Left ventricle myocardium superior (tissue), 1 donor: Measurements from ENCODE around the gene AACS. TPM values are rescaled to one million over a fixed set of nuclear protein-coding genes. Genes with fewer than 3 reads are reported as not detected.
"Not testable (repeated sequence)": the region's sequence is repeated elsewhere in the genome, so short reads cannot be mapped to it uniquely, and the experiment has no call there.

Experiments used
- ATAC-seq: fragments of 200-7000 bp; cut with Tn5 transposase; one replicate; pipeline ENCODE4 v1.9.1; 2020; ENCODE audit warnings: mild to moderate bottlenecking, moderate library complexity
- DNase-seq: peaks from one replicate; pipeline ENCODE4 v3.0.0-alpha.2; 2020
- intact Hi-C: fragments of 100-400 bp; cut with micrococcal nuclease; formaldehyde crosslinking; loops from one replicate; pipeline ENCODE4 v1.11.0; 2022
- long read RNA-seq: library from polyadenylated mRNA; unstranded; transcript quantifications from one replicate; pipeline ENCODE4 v2.0.0, GENCODE V29; 2021
- total RNA-seq: library from RNA; stranded (reverse); fragmentation: NEBNext Ultra II Directional; extraction: Animal tissue kit (Norgen Biotek cat#: 25700); gene quantifications from one replicate; pipeline ENCODE4 v1.2.1, GENCODE V29; 2021
- donor health status: DM: no; HTN: yes; CAD: no; lungs with severe emphysema.

The AACS gene
- total RNA-seq, result 12.9 TPM
- long read RNA-seq, transcript AACS-201 (18 exons, 3,316 nt), result major isoform, 18 of 34 reads
- long read RNA-seq, partial matches to known transcripts, result 6 of 34 reads
- long read RNA-seq, other reads (novel, unspliced or antisense), result 10 of 34 reads

- DNase-seq, result peak; percentile 87
- ATAC-seq, result peak; percentile 96
- intact Hi-C loops, result no loop called here
These were observed at the start of gene AACS for GRCh38 chr12:125065021-125065918. Gene AACS (plus strand): TSS chr12:125065435. CDS start chr12:125065585, 150 bp downstream.

GRCh38 chr12:125015680-125016310, 49.4 kb upstream of the AACS start:
- DNase-seq (no peak), ATAC-seq (no peak)
- intact Hi-C loops, result no loop called here

GRCh38 chr12:125017801-125018200, 47.4 kb upstream of the AACS start:
- ATAC-seq (no peak), DNase-seq (no peak)
- intact Hi-C loops, result no loop called here

- no peak for ATAC-seq
- intact Hi-C loops, result no loop called here
- DNase-seq, result no peak
These were observed 46.9 kb upstream of the AACS start for GRCh38 chr12:125018356-125018755.

GRCh38 chr12:125021096-125021495, 44.1 kb upstream of the AACS start:
- intact Hi-C loops, result no loop called here
- DNase-seq (no peak), ATAC-seq (no peak)

- intact Hi-C loops, result no loop called here
- ATAC-seq, result no peak
These were observed 43.5 kb upstream of the AACS start for GRCh38 chr12:125021771-125022170.

GRCh38 chr12:125023065-125023464, 42.2 kb upstream of the AACS start:
- DNase-seq (no peak), ATAC-seq (no peak)
- intact Hi-C loops, result no loop called here

More at GRCh38 chr12:125021771-125022170, 43.5 kb upstream of the AACS start:
- DNase-seq, result no peak

GRCh38 chr12:125024949-125025563, 40.2 kb upstream of the AACS start:
- intact Hi-C loops, result no loop called here
- ATAC-seq (no peak), DNase-seq (no peak)

- intact Hi-C loops, result no loop called here
- ATAC-seq, result no peak
These were observed 39.5 kb upstream of the AACS start for GRCh38 chr12:125025606-125026235.

GRCh38 chr12:125028106-125028505, 37.1 kb upstream of the AACS start:
- ATAC-seq, result no peak
- intact Hi-C loops, result no loop called here

More at GRCh38 chr12:125025606-125026235, 39.5 kb upstream of the AACS start:
- no peak for DNase-seq

GRCh38 chr12:125029761-125030358, 35.4 kb upstream of the AACS start:
- intact Hi-C loops, result no loop called here

More at GRCh38 chr12:125028106-125028505, 37.1 kb upstream of the AACS start:
- DNase-seq, result no peak

GRCh38 chr12:125031471-125031870, 33.8 kb upstream of the AACS start:
- intact Hi-C loops, DNase-seq, ATAC-seq: not testable (repeated sequence)

More at GRCh38 chr12:125029761-125030358, 35.4 kb upstream of the AACS start:
- ATAC-seq, result no peak
- no peak for DNase-seq

GRCh38 chr12:125032466-125033152, 32.6 kb upstream of the AACS start:
- ATAC-seq, result no peak
- intact Hi-C loops, result no loop called here
- DNase-seq, result no peak

- no peak for ATAC-seq
- DNase-seq, result no peak
- intact Hi-C loops, result no loop called here
These were observed 31.9 kb upstream of the AACS start for GRCh38 chr12:125033288-125033687.

- intact Hi-C loops, result no loop called here
- no peak for ATAC-seq
- no peak for DNase-seq
These were observed 26.1 kb upstream of the AACS start for GRCh38 chr12:125038976-125039625.

GRCh38 chr12:125049093-125049458, 16.2 kb upstream of the AACS start:
- intact Hi-C loops, result no loop called here
- DNase-seq (no peak), ATAC-seq (no peak)

GRCh38 chr12:125050446-125050845, 14.8 kb upstream of the AACS start:
- intact Hi-C loops, result no loop called here
- DNase-seq (no peak), ATAC-seq (no peak)

GRCh38 chr12:125050868-125051267, 14.4 kb upstream of the AACS start:
- no peak for ATAC-seq
- intact Hi-C loops, result no loop called here
- no peak for DNase-seq
